ENCODE results near the gene ERC2.

- TF ChIP-seq CTCF (IDR thresholded peaks at IDR 0.05; ENCODE audit: insufficient read depth, low read length, poor library complexity, severe bottlenecking) (no peak), EZH2phosphoT487 (conservative IDR thresholded peaks at IDR 0.05; ENCODE audit: low read length) (no peak)
These were observed 853.1 kb downstream of the ERC2 start for GRCh38 chr3:55615039-55615693.

Data from SU-DHL-6 (cell line).